Kidney (tissue), 14 donors: ENCODE data around the gene RNF13. TPM values are rescaled to one million over a fixed set of nuclear protein-coding genes. Genes with fewer than 3 reads are reported as not detected.
A peak's percentile ranks its signal among the peaks of the same experiment; 100 is the strongest.
"Not testable (repeated sequence)": the region's sequence is repeated elsewhere in the genome, so short reads cannot be mapped to it uniquely, and the experiment has no call there.

Experiments used
- DNase-seq, 5 donors: peaks; one replicate each; pipeline ENCODE4 v3.0.0-alpha.2; 2013 to 2020
- FAIRE-seq: peaks from 2 replicates; lab custom pipeline; 2012; peaks lifted over from hg19 to GRCh38; lab: Jason Lieb, UNC
- H3K27ac ChIP-seq, 2 donors: one replicate each; pipeline ENCODE4 v1.7.0; 2013; ENCODE audit warnings: low read depth in 2 of 2, low read length in 2 of 2, inconsistent platforms in 1 of 2
- H3K27me3 ChIP-seq: one replicate; pipeline ENCODE4 v1.7.1; 2013; ENCODE audit warnings: low read length, inconsistent platforms; ENCODE audit not compliant: control insufficient read depth, insufficient read depth
- H3K36me3 ChIP-seq, 3 donors: one replicate each; pipeline versions ENCODE4 v1.7.0 to v1.7.1; 2013; ENCODE audit warnings: low read length in 3 of 3, control low read depth in 1 of 3, inconsistent platforms in 1 of 3; ENCODE audit not compliant: insufficient read depth in 3 of 3, control insufficient read depth in 2 of 3
- H3K4me1 ChIP-seq, 3 donors: one replicate each; pipeline versions ENCODE4 v1.7.0 to v1.7.1; 2013; ENCODE audit warnings: low read length in 3 of 3, inconsistent platforms in 1 of 3, low read depth in 1 of 3; ENCODE audit not compliant: control insufficient read depth in 2 of 3, insufficient read depth in 2 of 3
- H3K4me3 ChIP-seq, 3 donors: one replicate each; pipeline versions ENCODE4 v1.7.0 to v1.8.1; 2013; ENCODE audit warnings: low read length in 3 of 3, control low read depth in 1 of 3, inconsistent platforms in 1 of 3
- H3K9ac ChIP-seq, 3 donors: one replicate each; pipeline versions ENCODE4 v1.7.0 to v1.7.1; 2013; ENCODE audit warnings: low read length in 3 of 3, control low read depth in 1 of 3, inconsistent platforms in 1 of 3
- H3K9me3 ChIP-seq, 3 donors: one replicate each; pipeline versions ENCODE4 v1.7.0 to v1.7.1; 2013; ENCODE audit warnings: low read length in 3 of 3, control low read depth in 1 of 3, inconsistent platforms in 1 of 3; ENCODE audit not compliant: control insufficient read depth in 2 of 3, insufficient read depth in 1 of 3
- CTCF ChIP-seq: IDR thresholded peaks from 3 replicates; pipeline ENCODE4 v1.5.1; 2012; ENCODE audit warnings: mild to moderate bottlenecking, moderate library complexity, borderline replicate concordance; ENCODE audit not compliant: insufficient read depth; ENCODE audit errors: extremely low read depth
- intact Hi-C: fragments of 100-400 bp; cut with DNase I; formaldehyde crosslinking; loops from one replicate; pipeline ENCODE4 v1.11.1; 2022
- polyA plus RNA-seq: library from polyadenylated mRNA; stranded (reverse); fragments of 350-450 nt; fragmentation: Illumina TruSeq; extraction: RNeasy Lipid Tissue Mini Kit (QIAGEN cat#74804); gene quantifications from one replicate; pipeline ENCODE4 v1.2.3, GENCODE V29; 2014; ENCODE audit warnings: low read depth, low replicate concordance; ENCODE audit not compliant: insufficient read depth
- total RNA-seq: library from RNA; stranded (reverse); fragmentation: NEBNext Ultra II Directional; extraction: Animal tissue kit (Norgen Biotek cat#: 25700); gene quantifications from one replicate; pipeline ENCODE4 v1.2.1, GENCODE V29; 2021
- donor health status: control.
- donor health status: control.
- donor health status: control.
- donor health status: control.
- donor health status: control.
- donor health status: DM: yes; HTN: yes; CAD: no.
- donor health status: Normal renal cell carcinoma (clear cell type).

RNF13 gene
- total and polyA plus RNA-seq, 2 donors from 2014 or later = 54.1 to 87.1 TPM

- TF ChIP-seq CTCF = peak; percentile 84
- Histone ChIP-seq H3K9ac (no peak overlapping the region), H3K9me3 (no peaks in the 10 kb centered on the region), H3K27ac (no peak overlapping the region), H3K4me3 (peak overlapping the region in 2 of 3 donors; percentile 38 to 47), H3K36me3 (no peaks in the 10 kb centered on the region), H3K4me1 (peaks cover 0 to 4% (median 0%) of the 10 kb centered on the region in 3 donors), H3K27me3 (no peaks in the 10 kb centered on the region)
- intact Hi-C loops = no loop called here
- FAIRE-seq (peak; percentile 3), DNase-seq (peak; percentile 32 to 79 (median 66))
Observed at GRCh38 chr3:149936812-149937230, 123.8 kb downstream of the RNF13 start.

- H3K9ac ChIP-seq, FAIRE-seq, H3K4me3 ChIP-seq, DNase-seq, H3K4me1 ChIP-seq, intact Hi-C loops, H3K27me3 ChIP-seq, H3K27ac ChIP-seq, H3K36me3 ChIP-seq, H3K9me3 ChIP-seq: not testable (repeated sequence)
Observed at GRCh38 chr3:149938392-149939055, 125.5 kb downstream of the RNF13 start.

- no peak overlapping the region for H3K27ac ChIP-seq
- no peak overlapping the region for H3K4me3 ChIP-seq
- no peak for DNase-seq
- no peaks in the 10 kb centered on the region for H3K9me3 ChIP-seq
- H3K4me1 ChIP-seq = peaks cover 0 to 4% (median 0%) of the 10 kb centered on the region in 3 donors
- no peak for TF ChIP-seq CTCF
- H3K27me3 ChIP-seq = no peaks in the 10 kb centered on the region
- intact Hi-C loops = no loop called here
- no peaks in the 10 kb centered on the region for H3K36me3 ChIP-seq
- no peak overlapping the region for H3K9ac ChIP-seq
- no peak for FAIRE-seq
Observed at GRCh38 chr3:149941186-149941585, 128.2 kb downstream of the RNF13 start.

- Histone ChIP-seq H3K9ac (no peak overlapping the region), H3K27me3 (no peaks in the 10 kb centered on the region), H3K4me3 (no peak overlapping the region), H3K4me1 (peaks cover 0 to 2% (median 0%) of the 10 kb centered on the region in 3 donors), H3K27ac (no peak overlapping the region), H3K36me3 (no peaks in the 10 kb centered on the region), H3K9me3 (no peaks in the 10 kb centered on the region)
- intact Hi-C loops = no loop called here
- TF ChIP-seq CTCF = no peak
- DNase-seq = no peak
- FAIRE-seq = no peak
Observed at GRCh38 chr3:149941946-149942345, 128.9 kb downstream of the RNF13 start.
